Stromal cell of bone marrow (primary cell): Measurements from ENCODE around the gene CENPB.

Experiments
- DNase-seq: peaks from one replicate; pipeline ENCODE4 v3.0.0-alpha.2; 2012; ENCODE audit warnings: low read depth

The CENPB gene

GRCh38 chr20:3766422-3767109 lies 20.0 kb downstream of the CENPB start:
- DNase-seq, result no peak

GRCh38 chr20:3765171-3765882 lies 21.2 kb downstream of the CENPB start:
- no peak for DNase-seq

GRCh38 chr20:3764659-3765058 lies 21.9 kb downstream of the CENPB start:
- no peak for DNase-seq

DNA sequence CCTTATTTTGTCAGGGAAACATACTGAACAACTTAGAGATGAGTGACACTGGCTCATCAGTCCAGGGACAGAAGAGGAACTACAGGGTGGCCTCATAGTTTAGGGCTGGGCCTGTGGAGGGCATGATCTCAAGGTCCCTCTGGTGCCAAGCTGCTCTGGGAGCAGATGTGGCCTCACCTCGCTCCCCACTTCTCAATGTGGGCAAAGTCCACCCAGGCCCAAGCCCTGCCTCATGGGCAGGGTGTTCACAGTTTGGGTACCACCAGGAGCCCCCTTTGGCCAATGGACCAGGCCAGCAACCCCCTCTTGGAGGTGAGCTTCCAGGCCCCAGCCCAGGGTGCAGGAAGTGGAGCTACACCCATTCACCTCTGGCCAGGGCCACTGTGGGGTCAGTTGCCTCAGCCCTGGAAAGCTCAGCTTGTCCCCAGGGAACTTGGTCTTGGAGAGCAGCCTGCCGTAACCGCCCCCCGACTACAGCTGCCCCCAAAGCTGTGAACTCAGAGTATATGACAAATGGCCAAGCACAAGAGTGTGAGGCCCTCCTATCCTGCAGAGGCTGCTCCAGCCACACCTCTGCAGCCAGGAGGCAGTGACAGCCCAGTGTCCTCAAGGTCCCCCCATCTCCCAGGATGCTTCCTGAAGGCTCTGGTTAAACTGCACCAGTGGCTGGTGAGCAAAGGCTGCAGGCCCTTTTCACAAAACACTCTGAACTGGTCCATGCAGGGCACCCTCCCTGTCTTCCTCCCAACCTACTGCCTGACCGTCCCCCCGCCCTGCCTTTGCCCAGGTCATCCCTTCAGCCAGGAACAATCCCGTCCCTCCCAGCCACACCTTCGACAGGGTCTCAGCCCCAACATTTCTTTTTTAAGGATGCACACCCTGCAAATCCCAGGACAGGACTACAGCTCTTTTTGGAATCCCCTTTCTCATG lies 22.6 kb downstream of the CENPB start:
- no peak for DNase-seq

- DNase-seq, result no peak
These were observed 25.7 kb downstream of the CENPB start for GRCh38 chr20:3760655-3761348.

DNA sequence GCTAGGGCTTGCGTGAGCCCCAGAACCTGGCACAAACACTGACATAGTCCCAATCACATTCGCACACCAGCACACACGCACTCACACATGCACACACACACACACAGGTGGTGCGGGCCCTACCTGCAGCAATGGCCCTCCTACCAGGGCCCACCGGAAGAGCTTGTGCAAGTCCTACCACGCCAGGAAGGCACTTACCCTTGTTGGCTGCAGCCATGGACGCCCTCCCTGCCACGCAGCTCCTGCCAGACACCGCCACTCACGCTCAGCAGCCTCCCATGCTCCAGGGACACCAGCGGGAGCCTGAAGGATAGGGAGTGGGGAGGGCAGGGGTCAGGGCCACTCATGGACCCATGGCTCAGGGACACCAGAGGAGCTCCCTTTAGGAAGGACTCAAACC lies 26.7 kb downstream of the CENPB start:
- DNase-seq, result no peak

GRCh38 chr20:3759316-3759823 lies 27.2 kb downstream of the CENPB start:
- no peak for DNase-seq

DNA sequence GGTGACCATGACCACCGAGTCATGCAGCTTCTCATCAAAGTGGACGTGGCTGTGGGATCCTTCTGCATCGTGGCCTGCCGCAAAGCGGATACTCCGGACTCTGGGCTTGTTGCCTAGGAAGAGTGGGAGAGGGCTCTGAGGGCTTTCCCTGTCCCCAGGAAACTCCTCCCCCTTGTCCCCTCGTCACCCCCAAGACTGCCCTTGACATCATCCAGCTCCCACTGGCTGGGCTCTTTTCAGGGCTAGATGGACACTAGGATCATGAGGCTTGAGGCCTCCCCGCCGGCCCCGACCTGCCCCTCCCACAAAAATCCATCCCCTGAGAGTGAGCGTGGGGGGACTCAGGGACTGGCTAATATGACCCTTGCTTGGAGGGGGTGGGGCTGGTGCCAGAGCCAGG lies 28.0 kb downstream of the CENPB start:
- no peak for DNase-seq

- DNase-seq, result no peak
These were observed 29.3 kb downstream of the CENPB start for GRCh38 chr20:3757268-3757667.

GRCh38 chr20:3755814-3756480 lies 30.6 kb downstream of the CENPB start:
- no peak for DNase-seq

DNA sequence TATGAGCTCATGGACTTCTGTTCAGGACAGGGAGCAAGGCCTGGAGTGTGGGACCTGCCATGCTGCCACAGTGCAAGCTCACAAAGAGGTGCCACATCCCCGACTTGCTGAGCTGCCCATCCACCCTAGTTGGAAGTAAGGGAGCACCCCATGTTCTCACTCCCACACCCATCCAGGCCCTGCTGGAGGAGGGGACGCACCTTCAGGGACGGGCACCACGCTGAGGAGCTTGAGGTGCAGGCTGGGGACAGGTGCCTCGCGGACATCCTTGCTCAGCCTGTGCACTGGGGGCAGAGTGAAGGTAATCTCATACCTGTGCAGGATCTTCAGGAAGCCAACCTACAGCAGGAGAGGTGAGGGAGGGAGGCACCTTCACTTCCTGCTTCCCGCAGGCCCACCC lies 31.3 kb downstream of the CENPB start:
- DNase-seq, result no peak

- no peak for DNase-seq
These were observed 32.3 kb downstream of the CENPB start for GRCh38 chr20:3754276-3754630.

GRCh38 chr20:3753501-3754275 lies 32.9 kb downstream of the CENPB start:
- DNase-seq, result no peak

DNA sequence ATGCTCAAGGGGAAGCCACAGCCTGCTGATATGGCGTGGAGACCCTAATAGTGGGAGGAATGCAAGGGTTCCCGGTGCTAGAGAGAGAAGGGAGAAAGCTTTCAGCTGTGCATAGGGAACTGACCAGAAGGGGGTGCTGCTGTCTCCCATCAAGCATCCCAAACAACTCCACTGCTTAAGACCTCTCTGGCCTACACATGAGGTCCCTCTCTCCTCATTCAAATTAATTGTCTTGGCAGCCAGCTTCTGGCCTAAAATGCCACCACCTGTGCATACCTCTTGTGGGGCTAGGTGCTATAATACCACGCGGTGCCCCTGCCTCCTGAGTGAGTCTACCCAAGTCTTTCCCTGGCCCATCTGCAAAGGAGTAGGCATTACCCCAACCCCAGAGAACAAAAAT lies 33.4 kb downstream of the CENPB start:
- peak; percentile 44 for DNase-seq

GRCh38 chr20:3752386-3752759 lies 34.2 kb downstream of the CENPB start:
- DNase-seq, result no peak

DNA sequence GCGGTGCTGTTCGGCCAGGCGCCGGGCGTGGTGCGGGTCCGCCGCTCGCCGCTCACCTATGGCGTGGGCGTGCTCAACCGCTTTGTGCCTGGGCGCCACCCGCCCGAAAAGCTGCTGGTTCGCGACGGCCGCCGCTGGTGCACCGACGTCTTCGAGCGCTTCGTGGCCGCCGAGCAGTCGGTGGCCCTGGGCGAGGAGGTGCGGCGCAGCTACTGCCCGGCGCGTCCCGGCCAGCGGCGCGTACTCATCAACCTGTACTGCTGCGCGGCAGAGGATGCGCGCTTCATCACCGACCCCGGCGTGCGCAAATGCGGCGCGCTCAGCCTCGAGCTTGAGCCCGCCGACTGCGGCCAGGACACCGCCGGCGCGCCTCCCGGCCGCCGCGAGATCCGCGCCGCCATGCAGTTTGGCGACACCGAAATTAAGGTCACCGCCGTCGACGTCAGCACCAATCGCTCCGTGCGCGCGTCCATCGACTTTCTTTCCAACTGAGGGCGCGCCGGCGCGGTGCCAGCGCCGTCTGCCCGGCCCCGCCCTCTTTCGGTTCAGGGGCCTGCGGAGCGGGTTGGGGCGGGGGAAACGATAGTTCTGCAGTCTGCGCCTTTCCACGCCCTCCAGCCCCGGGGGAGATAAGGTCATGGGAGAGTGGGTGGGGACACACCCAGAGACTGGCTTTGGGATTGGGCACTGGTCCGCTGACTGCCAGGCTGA lies 34.7 kb downstream of the CENPB start:
- DNase-seq, result no peak

GRCh38 chr20:3751305-3751674 lies 35.2 kb downstream of the CENPB start:
- no peak for DNase-seq

- no peak for DNase-seq
These were observed 36.6 kb downstream of the CENPB start for GRCh38 chr20:3749689-3750531.

- DNase-seq, result no peak
These were observed 37.4 kb downstream of the CENPB start for GRCh38 chr20:3749087-3749688.
